Hippocampal formation (tissue), 2 donors: ENCODE results near the gene NFAM1.

ENCODE experiments used
- DNase-seq, 2 donors: peaks; one replicate each; lab custom pipeline; 2025; lab: John Stamatoyannopoulos, UW

Gene NFAM1

GRCh38 chr22:42358643-42359558 is 73.3 kb downstream of the NFAM1 start:
- no peak for DNase-seq

- DNase-seq: no peak
Measured at GRCh38 chr22:42357634-42358296, 74.4 kb downstream of the NFAM1 start.

GRCh38 chr22:42357221-42357620 is 75.0 kb downstream of the NFAM1 start:
- no peak for DNase-seq

GRCh38 chr22:42356533-42356932 is 75.7 kb downstream of the NFAM1 start:
- no peak for DNase-seq

GRCh38 chr22:42353883-42354727 is 78.1 kb downstream of the NFAM1 start:
- DNase-seq: no peak

- DNase-seq: no peak
Measured at GRCh38 chr22:42350373-42350772, 81.8 kb downstream of the NFAM1 start.

- DNase-seq: no peak
Measured at GRCh38 chr22:42347281-42347824, 84.8 kb downstream of the NFAM1 start.

GRCh38 chr22:42346722-42347121 is 85.5 kb downstream of the NFAM1 start:
- no peak for DNase-seq

- DNase-seq: no peak
Measured at GRCh38 chr22:42345458-42345857, 86.7 kb downstream of the NFAM1 start.

- DNase-seq: peak; percentile 80 to 89
Measured at GRCh38 chr22:42344361-42344905, 87.8 kb downstream of the NFAM1 start.

GRCh38 chr22:42343531-42344081 is 88.6 kb downstream of the NFAM1 start:
- DNase-seq: peak in 1 of 2 donors; percentile 51

- peak in 1 of 2 donors; percentile 39 for DNase-seq
Measured at GRCh38 chr22:42343121-42343454, 89.1 kb downstream of the NFAM1 start.

- no peak for DNase-seq
Measured at GRCh38 chr22:42342426-42343120, 89.6 kb downstream of the NFAM1 start.

GRCh38 chr22:42341779-42342178 is 90.4 kb downstream of the NFAM1 start:
- DNase-seq: no peak

GRCh38 chr22:42340829-42341383 is 91.3 kb downstream of the NFAM1 start:
- DNase-seq: no peak

GRCh38 chr22:42340150-42340549 is 92.1 kb downstream of the NFAM1 start:
- DNase-seq: no peak

GRCh38 chr22:42338479-42338878 is 93.7 kb downstream of the NFAM1 start:
- peak in 1 of 2 donors; percentile 29 for DNase-seq

- no peak for DNase-seq
Measured at GRCh38 chr22:42337356-42337755, 94.8 kb downstream of the NFAM1 start.

- peak in 1 of 2 donors; percentile 23 for DNase-seq
Measured at GRCh38 chr22:42336527-42337227, 95.5 kb downstream of the NFAM1 start.
